Dermis microvascular lymphatic vessel endothelial cell (primary cell): ENCODE measurements around the gene LARP4B. TPM values are rescaled to one million over a fixed set of nuclear protein-coding genes. Genes with fewer than 3 reads are reported as not detected.

Source experiments
- DNase-seq, 2 donors: peaks; one replicate each; pipeline versions ENCODE4 v3.0.0 to v3.0.0-alpha.2; 2010; ENCODE audit warnings: low read depth in 2 of 2
- total RNA-seq: library from RNA; depleted of rRNA; stranded (reverse); fragments of >200 nt; gene quantifications from 2 replicates; pipeline ENCODE4 v1.2.1, GENCODE V29; 2014

LARP4B gene
- total RNA-seq, 1 donor from 2014 or later: 23.5 TPM

DNA sequence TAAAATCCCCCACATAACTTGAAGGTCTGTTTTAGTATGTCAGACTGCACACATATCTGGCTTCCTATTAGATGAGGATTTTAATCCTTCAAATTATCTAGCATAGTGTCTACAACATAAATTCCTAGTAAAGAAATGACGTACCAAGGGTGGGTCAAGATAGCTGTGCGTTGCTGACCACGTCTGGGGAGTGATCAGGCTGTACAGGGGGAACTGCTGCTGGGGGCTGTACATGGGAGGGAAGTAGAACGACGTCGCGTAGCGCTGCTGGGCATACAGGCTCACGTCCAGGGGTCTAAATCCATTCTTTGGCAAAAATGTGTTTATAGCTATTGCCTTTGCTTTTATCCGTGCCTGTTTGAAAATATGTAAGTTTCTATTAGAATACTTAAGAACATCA is 102.3 kb downstream of the LARP4B start:
- no peak for DNase-seq

DNA sequence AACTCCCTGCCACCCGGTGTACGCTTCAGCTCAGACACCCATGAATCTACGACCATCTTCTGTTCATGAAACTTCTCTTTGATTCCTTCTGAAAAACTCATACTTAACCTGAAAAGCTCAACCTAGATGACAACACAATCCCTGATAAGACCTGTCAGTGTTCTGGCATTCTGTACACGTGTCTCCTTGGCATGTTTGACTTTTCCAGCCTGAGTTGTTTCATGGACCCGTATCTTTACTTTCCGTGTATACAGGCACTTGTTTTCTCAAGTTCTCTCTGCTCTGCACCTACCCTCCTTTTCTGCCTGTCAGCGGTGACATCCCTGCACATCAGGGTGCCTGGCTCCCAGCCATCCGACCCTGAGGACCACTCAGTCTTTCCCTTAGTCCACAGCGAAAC is 103.3 kb downstream of the LARP4B start:
- DNase-seq: no peak

DNA sequence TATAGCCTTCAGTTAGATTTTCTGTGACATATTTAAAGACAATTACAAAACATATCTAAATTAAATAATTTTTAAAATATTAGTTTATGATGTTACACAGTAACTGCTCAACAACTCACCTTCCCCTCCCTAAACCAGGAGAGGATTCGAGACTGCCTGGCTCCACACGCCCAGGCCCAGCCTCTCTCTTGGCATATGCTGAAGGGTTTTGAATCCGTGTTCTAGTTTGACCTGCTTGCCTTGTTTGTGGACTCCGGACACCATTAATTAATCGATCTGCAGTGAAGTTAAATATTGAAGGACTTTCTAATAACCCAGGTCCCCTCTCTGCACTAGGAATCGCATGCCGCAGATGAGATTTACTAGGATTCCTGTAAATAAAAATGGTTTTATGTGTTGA is 106.6 kb downstream of the LARP4B start:
- DNase-seq: no peak

DNA sequence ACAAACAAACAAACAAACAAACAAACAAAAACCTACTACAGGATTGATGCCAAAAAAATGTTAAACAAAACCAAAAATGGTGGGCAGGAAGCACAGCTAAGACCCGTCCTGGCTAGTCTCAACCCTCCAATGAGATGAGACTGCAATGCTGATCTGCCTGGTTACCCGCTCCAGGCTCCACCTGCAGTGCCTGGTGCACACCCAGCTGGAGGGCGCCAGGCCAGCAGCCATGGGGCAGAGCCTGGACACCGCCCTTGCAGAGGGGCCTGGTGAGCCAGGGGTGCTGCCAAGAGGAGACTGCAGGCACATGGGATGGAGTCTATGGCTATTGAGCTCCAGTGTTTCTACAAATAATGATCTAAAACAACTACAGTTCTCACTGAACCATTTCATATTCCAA is 107.0 kb downstream of the LARP4B start:
- no peak for DNase-seq

DNA sequence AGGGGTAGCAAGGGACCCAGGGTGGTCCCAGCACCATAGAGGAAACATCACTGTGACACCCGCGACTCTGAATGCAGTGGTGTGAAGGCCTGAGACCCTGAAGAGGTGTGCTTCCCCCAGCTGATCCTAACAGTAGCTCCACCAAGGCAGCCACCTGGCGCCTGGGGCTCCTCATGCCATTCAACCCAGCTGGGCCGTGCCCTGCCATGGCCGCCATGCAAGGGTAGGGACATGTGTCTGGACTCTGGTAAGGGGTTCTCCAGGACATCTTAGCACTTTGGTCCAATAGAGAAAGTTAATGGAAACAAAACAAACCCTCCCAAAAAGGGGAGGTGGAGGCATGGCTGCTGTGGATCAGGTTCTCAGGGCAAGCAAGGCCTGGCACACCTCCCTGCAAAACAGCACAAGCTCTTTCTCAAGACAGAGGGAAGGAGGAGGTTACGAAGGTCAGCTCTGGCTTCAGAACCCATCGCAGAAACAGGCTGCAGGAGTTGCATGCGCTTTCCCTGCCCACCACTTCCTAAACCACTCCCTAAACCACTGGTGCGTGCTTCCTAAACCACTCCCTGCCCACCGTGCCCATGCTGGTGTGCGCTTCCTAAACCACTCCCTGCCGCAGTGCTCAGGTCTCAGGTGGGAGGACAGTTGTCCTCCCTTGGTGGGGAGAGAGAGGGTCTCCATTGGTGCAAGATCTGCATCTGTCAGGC is 108.7 kb downstream of the LARP4B start:
- DNase-seq: no peak

DNA sequence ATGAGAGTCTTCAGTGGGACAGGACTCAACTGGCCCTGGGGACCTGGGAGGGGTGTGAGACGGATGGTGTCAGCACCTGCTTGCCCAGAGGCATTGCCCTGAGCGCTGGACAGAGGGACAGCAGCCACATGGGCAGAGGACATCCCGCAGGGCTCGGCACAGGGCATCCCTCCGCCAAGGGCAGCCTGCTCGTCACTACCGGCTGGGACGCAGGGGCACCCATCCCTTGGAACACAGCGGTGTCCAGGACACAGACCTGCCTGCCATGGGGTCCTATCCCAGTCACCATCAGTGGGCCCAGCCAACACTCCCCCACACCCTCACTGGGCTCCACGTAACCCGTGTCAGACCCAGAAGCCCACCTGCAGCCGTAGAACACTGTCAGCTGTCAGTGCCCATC is 109.3 kb downstream of the LARP4B start:
- no peak for DNase-seq

DNA sequence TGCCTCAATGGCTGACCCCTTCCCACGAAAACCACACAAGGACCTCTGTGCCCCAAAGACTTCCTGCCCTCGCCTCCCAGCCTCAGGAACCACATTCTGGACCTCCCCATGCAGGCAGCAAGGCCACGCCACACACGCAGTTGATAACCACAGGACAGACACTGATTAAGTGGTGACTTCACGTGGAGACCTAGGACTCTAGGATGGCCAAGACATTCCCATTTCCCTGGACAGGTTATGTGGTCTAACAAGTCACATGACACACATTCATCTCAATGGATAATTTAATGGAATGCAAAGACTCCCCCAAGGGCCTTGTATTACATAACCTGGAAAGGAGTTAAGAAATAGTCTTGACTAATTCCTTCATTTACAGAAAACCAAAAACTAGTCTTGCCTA is 110.2 kb downstream of the LARP4B start:
- no peak for DNase-seq

DNA sequence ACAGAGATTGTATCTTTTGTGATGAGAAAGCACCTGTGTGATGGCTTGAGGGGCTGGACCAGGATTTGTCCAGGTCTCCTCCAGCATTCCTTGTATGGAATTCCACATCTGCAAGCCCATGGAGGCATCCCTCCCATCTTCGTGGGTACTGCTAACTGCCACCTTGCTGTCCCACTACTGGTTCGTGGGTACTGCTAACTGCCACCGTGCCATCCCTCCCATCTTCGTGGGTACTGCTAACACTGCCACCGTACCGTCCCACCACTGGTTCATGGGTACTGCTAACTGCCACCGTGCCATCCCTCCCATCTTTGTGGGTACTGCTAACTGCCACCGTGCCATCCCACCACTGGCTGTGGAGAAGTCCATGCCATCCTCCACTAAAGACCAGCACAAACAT is 111.7 kb downstream of the LARP4B start:
- no peak for DNase-seq

DNA sequence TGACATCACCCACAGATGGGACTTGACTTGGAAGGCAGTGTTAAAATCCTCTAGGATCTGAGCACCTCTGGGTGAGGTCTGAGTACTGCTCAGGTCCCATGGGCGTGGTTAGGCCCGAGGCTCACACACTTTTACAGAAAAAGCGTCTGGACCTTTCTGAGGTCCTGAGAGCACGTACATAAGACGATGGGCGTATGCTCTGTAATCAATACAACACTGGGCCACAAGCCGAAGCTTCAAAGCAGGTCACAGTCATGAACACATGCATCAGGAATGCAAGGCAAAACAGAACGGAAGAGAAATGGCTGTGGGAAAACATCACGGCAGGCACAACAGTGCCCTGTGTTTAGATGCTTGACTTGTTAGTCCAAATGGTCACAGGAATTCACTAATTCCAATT is 112.2 kb downstream of the LARP4B start:
- DNase-seq: peak; percentile 24 to 53

DNA sequence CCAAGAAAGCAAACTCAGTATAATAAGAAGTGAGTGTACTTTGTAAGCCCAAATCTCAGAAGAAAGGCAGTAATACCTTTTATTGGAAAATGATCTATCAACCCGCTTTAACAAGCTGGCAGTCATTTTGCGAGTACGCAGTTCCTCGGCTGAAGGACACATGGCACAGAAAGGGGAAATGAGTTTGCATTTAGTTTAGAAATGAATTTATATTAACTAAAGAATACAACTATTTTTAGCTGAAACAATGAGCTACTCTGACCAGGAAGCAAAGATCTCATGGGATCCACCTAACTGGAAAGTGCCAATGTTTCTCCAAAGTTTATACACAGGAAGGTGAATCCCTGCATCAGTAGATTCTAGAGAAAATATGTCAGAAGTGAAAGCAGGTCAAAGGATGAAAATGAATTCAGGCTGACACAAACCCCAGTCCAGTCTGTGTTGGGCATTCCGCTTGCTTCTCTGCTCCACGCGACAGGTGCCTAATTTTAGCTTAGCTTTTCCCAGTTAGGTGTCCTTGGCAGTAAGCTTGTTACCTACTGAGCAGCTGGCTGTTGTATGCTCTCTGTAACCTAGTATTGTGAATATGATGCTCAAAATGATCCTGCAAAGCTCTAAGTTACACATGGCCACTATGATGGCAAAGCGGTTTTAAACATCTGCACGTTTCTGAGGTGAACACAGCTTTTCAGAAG is 112.8 kb downstream of the LARP4B start:
- peak; percentile 24 to 43 for DNase-seq

DNA sequence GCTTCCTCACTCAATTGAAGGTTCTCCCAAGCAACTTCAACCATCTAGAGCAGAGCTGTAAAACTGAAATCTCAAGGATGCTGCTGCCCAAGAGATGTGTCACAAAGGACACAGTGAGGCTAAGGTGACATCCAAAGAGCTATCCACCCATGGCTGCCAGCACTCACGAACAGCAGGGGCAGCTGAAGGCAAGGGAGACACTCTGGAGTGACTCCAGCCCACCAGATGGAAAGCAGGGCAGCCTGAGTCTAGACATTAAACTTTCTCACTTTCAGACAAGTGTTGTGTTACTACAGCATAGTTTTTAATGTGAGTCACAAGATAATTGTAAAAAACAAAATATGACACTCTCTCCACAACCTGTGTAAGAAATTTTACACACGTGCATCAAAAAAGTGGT is 113.5 kb downstream of the LARP4B start:
- no peak for DNase-seq

DNA sequence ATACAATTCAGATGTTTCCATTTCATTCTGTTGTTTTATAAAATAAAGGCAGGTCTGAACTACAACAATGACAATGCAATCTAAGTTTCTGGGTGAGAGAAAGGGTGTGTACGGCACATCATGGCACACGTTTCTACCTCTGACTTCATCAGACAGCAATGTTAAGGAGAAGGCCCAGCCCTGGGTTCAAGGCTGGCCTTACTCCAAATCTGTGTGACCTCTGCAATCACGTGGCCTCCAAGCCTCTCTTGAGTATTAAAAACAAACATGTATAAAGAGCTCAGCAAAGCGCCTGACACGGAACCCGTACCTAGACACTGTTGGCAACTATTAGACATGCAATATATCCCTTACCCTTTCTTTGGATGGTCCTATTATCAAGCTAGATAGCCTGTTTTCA is 114.1 kb downstream of the LARP4B start:
- DNase-seq: no peak

DNA sequence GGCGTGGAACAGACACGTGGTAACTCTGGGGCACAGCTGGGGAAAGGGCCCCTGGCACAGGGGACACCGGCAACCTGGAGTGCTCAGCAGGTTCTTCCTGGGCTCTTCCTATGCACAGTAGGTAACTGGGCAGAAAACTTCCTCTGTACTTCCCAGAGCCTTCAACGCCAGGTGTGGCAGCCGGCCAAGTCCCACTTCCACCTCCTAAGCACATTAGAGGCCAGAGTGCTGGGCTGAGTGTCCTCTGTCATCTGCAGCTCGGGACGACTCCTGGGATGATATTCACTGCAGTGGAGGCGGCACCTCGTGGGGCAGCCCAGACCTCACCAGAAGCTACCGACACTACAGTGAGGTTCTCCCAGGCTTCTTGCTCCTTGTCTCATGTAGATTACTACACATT is 114.5 kb downstream of the LARP4B start:
- no peak for DNase-seq

DNA sequence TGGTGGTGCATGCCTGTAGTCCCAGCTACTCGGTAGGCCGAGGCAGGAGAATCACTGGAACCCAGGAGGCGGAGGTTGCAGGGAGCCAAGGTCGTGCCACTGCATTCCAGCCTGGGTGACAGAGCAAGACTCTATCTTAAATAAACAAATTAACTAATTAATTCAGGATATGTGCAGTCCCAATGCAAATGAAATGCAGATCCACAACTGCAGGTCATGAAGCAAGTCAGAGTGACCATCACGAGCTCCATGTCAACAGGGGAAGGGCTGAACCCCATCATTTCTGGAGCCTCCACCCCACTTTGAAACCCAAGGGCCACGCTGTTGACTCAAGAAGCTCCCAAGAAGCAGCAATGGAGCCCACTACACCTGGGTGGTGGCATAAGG is 115.4 kb downstream of the LARP4B start:
- no peak for DNase-seq

DNA sequence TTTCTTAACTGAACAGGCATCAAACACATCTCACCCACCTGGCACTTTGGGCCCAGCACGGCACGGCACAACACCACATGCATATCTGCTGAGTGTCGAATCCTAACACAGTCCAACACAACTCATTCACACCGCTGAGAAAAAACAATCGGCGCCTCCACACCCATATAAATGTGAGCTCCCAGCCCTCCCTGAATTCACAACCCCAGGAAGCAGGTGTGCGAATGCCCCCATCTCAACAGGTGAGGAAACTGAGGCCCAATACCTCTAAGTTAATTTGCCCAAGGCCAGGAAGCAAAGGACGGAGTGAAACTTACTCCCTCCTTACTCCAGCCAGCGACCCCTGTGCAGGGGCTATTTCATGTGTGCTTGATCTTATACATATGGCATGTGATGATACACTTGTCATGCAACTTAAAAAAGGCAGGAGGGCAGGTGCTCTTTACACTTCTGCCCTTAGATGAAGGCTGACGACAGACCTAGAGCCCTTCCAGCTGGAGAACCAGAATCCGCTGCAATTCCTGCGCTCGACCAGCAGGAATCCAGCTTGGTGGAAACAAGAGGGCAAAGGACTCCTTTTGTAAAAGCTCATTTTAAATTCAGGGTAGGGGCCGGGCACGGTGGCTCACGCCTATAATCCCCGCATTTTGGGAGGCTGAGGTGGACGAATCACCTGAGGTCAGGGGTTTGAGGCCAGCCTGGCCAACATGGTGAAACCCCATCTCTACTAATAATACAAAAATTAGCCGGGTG is 116.0 kb downstream of the LARP4B start:
- no peak for DNase-seq

DNA sequence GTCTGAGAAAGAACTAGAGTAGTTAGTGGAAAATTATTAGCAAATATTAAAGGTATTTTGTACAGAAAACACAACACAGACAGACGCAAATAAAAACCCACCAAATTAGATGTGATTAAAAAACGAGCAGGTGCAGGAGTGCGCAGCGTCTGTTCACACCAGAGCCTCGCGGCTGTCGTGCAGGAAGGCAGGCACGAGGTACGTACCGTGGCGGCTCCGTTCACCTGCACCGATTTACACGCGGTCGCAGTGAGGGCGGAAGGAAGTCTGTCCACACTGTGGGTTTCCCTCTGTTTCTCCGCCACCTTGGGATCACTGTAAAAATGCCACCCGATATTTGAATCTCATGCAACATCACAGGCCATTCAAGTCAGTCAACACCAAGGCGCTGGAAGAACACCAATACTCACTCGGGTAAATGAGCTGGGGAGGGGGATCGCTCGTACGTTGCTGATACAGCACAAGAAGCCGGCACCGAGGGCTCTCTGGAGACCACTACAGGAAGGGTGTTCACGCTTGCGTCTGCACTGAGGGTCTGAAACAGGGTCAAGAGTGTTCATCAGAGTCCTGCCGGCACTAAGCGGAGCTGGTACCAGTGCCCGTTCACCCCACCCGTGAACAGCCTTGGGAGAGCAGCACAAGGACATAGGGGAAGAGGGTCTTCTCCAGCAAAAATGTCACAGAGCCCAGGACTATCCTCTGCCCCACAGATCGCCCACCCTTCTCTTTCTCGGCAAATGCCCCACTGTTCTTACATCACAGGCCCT is 116.8 kb downstream of the LARP4B start:
- no peak for DNase-seq

DNA sequence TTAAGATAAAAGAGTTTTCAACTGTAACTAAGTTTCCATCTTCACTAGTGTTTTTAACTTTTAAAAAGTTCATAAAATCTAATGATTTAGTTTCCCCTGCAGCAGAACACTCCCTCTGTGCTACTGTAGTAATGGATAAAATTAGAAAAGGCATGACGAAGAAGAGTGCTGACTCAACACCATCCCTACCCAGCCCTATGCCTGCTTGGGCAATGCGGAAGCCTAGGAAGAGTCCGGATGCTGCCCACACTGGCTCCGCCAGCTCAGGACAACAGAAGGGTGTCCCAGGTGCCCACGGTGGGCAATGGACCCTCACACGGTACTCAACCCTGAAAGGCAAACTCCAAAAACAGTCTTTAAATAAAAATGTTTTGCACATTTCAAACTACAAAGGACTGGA is 118.2 kb downstream of the LARP4B start:
- DNase-seq: no peak

DNA sequence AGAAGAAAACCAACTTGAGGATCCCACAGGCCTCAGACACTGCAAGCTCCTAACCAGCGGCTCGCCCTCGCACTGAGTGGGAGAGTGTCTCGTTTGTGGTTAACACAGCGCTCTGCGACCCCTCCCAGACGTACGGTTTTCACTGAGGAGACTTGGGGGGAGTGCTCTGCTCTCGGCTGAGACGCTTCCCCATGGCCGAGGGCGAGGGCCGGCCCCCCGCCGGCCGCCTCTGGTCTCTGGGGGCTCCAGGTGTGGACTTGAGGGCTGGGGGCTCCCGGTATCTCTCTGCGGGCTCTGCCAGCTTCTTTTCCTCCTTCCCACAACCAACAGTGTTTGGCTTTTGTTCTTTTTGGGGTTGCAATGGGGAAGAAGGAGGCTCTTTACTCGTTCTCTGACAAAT is 118.7 kb downstream of the LARP4B start:
- no peak for DNase-seq

DNA sequence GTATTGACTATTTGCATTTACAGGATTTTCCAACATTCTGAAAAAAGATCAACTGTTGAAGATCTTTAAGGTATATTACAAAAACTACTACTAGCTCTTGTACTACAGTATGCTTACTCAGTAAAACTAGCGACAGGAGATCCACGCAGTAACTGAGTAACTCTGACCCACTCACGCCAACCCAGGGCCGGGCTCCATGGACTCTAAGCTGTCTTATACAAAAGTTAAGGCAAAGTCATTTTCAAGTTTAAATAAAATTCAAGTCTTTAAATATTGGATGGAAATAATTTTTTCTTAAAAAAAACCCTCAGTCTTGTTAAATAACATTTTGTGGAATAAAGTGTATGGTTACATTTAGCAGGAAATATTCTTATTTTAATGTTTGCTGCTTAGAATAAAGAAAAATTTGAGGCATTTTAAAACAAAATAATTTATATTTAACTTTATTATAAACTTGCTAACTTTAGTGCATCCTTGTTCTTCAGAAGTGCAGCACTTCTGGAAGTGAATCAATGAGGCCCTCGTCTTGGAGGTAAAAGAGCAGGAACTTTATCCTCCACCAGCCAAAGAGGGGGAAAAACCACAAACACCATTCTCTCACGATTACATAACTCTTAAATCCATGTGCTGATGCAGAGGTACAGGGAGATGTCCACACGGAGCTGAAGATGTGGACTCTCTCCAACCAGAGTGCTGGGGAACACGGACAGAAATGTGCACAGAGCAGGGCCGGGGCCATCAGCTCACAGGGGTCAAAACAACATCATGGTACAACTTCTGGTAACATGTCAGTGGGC is 119.9 kb downstream of the LARP4B start:
- DNase-seq: no peak

DNA sequence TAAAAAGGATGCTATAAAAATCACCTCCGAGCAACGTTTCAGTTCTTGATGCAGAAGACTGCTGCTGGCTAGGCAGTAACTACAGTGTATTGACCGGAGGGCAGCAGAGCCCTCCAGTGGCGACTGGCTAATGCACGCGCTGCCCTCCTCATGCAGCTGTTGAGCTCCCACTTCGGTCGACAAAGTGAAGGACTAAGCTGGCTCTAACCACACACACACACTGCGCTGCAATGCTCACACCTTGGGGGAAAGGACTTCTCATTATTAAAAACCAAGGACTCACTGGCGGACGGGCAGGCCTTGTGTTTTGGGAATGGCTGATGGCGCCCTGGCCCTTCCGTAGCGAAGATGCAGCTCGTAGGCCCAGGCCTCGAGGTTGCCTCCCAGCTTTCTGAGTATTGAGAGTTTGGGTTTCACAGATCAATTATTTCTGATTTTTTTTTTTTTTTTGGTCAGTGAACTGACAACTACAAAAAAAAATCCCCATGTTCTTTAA is 121.1 kb downstream of the LARP4B start:
- DNase-seq: peak in 1 of 2 donors; percentile 23
